ENCODE results near the gene GJB1.

The GJB1 gene

GRCh38 chrX:71198066-71198465 lies 25.0 kb upstream of the GJB1 start:
- Histone ChIP-seq H3K9ac (peak overlapping the region; percentile 31 to 75 (median 64); a peak in 17 of 22 replicates), H3K4me1 (peaks cover 10 to 29% (median 18%) of the 10 kb centered on the region in 10 experiments; a peak in 16 of 20 replicates), H3K27ac (peak overlapping the region; percentile 2 to 79 (median 66); a peak in 20 of 22 replicates), H3K27me3 (peaks cover 14 to 53% (median 30%) of the 10 kb centered on the region in 11 experiments; a peak in 21 of 22 replicates), H3K4me2 (peak overlapping the region; percentile 39 to 89 (median 77)), H3K9me3 (replicated peaks in 1 of 11) (no peaks in the 10 kb centered on the region), H4K20me1 (no peaks in the 10 kb centered on the region), H3K36me3 (no peaks in the 10 kb centered on the region), H3K4me3 (peak overlapping the region in 9 of 10 experiments; percentile 37 to 67 (median 53); a peak in 19 of 20 replicates)
- no peak for TF ChIP-seq Cebpa-rat (IDR thresholded peaks at IDR 0.05)

DNA sequence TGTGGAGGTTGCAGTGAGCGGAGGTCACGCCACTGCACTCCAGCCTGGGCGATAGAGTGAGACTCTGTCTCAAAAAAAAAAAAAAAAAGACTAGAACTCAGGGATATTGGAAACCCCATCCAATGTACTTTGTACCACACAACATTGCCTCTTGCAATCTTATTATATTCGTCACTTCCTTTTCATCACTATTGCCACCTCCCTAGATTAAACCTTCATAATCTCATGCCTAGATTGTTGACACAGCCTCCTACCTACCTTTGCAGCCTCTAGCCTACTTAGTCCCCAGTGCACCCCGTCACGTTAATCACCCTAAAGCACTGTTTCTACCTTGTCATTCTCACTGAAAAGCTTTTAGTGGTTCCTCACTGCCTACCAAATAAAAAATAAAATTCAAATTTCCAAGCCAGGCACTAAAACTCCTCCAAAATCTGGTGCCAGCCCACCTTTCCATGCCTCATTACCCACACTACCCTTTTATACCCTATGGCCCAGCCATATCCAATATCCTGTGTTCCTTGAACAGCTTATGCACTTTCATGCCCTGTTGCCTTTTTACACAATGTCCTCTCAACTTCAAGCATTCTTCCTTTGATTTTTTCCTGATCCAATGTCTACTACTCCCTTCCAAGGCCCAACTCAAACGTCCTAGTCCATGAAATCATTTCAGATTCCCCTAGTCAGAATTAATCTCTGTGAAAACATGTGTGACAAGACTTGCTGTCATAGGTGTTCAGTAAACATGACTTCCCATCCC lies 23.6 kb upstream of the GJB1 start:
- peaks cover 10 to 29% (median 18%) of the 10 kb centered on the region in 10 experiments; a peak in 16 of 20 replicates for H3K4me1 ChIP-seq
- no peak overlapping the region for H3K27ac ChIP-seq
- no peak overlapping the region for H3K4me2 ChIP-seq
- H3K9ac ChIP-seq = no peak overlapping the region
- TF ChIP-seq Cebpa-rat (IDR thresholded peaks at IDR 0.05) = no peak
- H3K4me3 ChIP-seq = no peak overlapping the region
- peaks cover 10 to 48% (median 25%) of the 10 kb centered on the region in 11 experiments; a peak in 19 of 22 replicates for H3K27me3 ChIP-seq
- H3K9me3 ChIP-seq (replicated peaks in 1 of 11) = no peaks in the 10 kb centered on the region
- H4K20me1 ChIP-seq = no peaks in the 10 kb centered on the region
- H3K36me3 ChIP-seq = no peaks in the 10 kb centered on the region

DNA sequence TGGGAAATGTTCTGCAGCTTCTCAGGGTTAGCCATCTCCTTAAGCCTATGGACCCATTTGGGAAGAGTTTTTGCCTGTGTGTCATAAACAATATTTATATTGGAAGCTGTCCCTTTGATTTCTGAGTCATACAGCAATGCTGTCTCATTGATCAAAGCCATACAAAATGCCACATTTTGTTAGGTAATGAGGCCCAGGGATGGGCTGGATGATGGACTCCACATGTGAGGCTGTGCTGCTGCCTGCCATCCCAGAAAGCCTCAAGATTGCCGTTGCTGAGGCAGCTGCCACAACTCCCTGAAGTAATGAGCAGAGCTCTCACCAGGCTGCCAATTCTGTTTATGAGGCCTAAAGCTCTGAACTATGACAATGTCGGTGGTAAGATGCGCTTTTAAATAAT lies 12.2 kb upstream of the GJB1 start:
- peaks cover 29 to 75% (median 56%) of the 10 kb centered on the region in 11 experiments for H3K27me3 ChIP-seq
- no peaks in the 10 kb centered on the region for H4K20me1 ChIP-seq
- no peaks in the 10 kb centered on the region for H3K4me1 ChIP-seq
- no peak overlapping the region for H3K4me3 ChIP-seq
- H3K4me2 ChIP-seq = no peak overlapping the region
- no peaks in the 10 kb centered on the region for H3K9me3 ChIP-seq (replicated peaks in 1 of 11)
- no peaks in the 10 kb centered on the region for H3K36me3 ChIP-seq
- no peak overlapping the region for H3K9ac ChIP-seq
- no peak for TF ChIP-seq Cebpa-rat (IDR thresholded peaks at IDR 0.05)
- H3K27ac ChIP-seq = no peak overlapping the region

DNA sequence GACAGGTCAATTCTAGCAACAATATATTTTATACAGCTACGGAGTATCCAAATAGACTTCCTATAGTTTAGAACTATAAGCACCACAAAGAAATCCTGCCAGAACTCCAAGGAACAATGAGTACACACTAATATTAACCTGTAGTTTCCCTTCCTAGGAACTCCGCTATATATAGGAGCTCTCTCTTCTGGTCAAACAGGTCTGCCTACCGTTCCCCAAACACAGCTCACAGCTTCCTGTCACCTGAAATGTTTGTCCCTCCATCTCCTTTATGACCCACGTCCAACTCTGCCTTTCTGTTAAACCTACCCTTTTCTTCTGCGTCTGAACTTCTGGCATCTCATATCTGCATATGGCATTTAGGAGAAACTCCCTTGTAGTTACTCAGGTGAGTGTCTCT lies 10.5 kb upstream of the GJB1 start:
- H3K4me1 ChIP-seq = no peaks in the 10 kb centered on the region
- H3K9me3 ChIP-seq (replicated peaks in 1 of 11) = no peaks in the 10 kb centered on the region
- H3K4me2 ChIP-seq = no peak overlapping the region
- no peak overlapping the region for H3K4me3 ChIP-seq
- no peaks in the 10 kb centered on the region for H3K36me3 ChIP-seq
- H3K9ac ChIP-seq = no peak overlapping the region
- no peak overlapping the region for H3K27ac ChIP-seq
- no peak for TF ChIP-seq Cebpa-rat (IDR thresholded peaks at IDR 0.05)
- peaks cover 44 to 86% (median 73%) of the 10 kb centered on the region in 11 experiments for H3K27me3 ChIP-seq
- no peaks in the 10 kb centered on the region; a peak in 1 of 22 replicates for H4K20me1 ChIP-seq

- no peak for TF ChIP-seq Cebpa-rat (IDR thresholded peaks at IDR 0.05)
- Histone ChIP-seq H4K20me1 (no peaks in the 10 kb centered on the region; a peak in 1 of 22 replicates), H3K9me3 (replicated peaks in 1 of 11) (no peaks in the 10 kb centered on the region), H3K9ac (no peak overlapping the region), H3K27ac (no peak overlapping the region), H3K4me3 (no peak overlapping the region), H3K4me2 (no peak overlapping the region), H3K27me3 (peaks cover 45 to 77% (median 65%) of the 10 kb centered on the region in 11 experiments), H3K36me3 (no peaks in the 10 kb centered on the region), H3K4me1 (no peaks in the 10 kb centered on the region)
Observed at GRCh38 chrX:71214152-71214551, 8.9 kb upstream of the GJB1 start.

GRCh38 chrX:71214604-71215337 lies 8.3 kb upstream of the GJB1 start:
- TF ChIP-seq Cebpa-rat (IDR thresholded peaks at IDR 0.05) = no peak
- Histone ChIP-seq H4K20me1 (no peaks in the 10 kb centered on the region; a peak in 1 of 22 replicates), H3K4me2 (no peak overlapping the region)

DNA sequence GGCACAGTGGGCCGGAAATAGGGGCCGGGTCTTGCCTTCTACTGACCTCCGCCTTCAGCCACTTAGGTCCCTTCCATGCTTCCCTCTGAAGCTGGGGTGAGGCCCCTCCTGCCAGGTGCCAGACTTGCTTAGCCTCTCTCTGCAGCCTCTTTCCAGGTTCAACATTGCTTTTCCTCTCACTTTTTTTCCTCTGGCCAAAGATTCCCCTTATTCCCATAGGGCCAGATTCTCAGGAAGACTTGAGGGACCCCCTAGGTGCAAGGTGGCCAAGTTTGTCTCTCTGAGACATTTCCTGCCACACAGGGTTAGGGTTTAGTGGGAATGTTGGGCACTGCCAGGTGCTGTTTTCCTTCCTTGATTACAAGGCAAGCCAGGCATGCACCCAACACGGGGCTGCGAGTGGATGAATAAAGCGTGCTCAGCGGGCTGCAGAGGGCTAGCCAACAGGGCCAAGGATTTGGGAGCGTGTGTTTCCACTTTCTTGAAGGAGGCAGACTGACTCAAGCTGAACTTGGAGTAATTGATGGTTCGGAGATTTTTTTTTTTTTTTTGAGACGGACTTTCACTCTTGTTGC lies 7.6 kb upstream of the GJB1 start:
- Histone ChIP-seq H3K36me3 (no peaks in the 10 kb centered on the region), H4K20me1 (no peaks in the 10 kb centered on the region; a peak in 2 of 22 replicates), H3K4me1 (no peaks in the 10 kb centered on the region), H3K27ac (no peak overlapping the region), H3K9me3 (replicated peaks in 1 of 11) (no peaks in the 10 kb centered on the region), H3K4me3 (no peak overlapping the region), H3K9ac (no peak overlapping the region), H3K4me2 (no peak overlapping the region), H3K27me3 (peaks cover 41 to 71% (median 61%) of the 10 kb centered on the region in 11 experiments)
- TF ChIP-seq Cebpa-rat (IDR thresholded peaks at IDR 0.05) = no peak

More at GRCh38 chrX:71214604-71215337, 8.3 kb upstream of the GJB1 start:
- H3K9ac ChIP-seq = no peak overlapping the region
- peaks cover 41 to 71% (median 62%) of the 10 kb centered on the region in 11 experiments for H3K27me3 ChIP-seq
- no peaks in the 10 kb centered on the region for H3K9me3 ChIP-seq (replicated peaks in 1 of 11)
- no peaks in the 10 kb centered on the region for H3K36me3 ChIP-seq
- no peaks in the 10 kb centered on the region for H3K4me1 ChIP-seq
- H3K4me3 ChIP-seq = no peak overlapping the region
- no peak overlapping the region for H3K27ac ChIP-seq

- Histone ChIP-seq H3K4me2 (no peak overlapping the region), H3K9ac (no peak overlapping the region)
- no peak for TF ChIP-seq Cebpa-rat (IDR thresholded peaks at IDR 0.05)
Observed at GRCh38 chrX:71216485-71216884, 6.5 kb upstream of the GJB1 start.

DNA sequence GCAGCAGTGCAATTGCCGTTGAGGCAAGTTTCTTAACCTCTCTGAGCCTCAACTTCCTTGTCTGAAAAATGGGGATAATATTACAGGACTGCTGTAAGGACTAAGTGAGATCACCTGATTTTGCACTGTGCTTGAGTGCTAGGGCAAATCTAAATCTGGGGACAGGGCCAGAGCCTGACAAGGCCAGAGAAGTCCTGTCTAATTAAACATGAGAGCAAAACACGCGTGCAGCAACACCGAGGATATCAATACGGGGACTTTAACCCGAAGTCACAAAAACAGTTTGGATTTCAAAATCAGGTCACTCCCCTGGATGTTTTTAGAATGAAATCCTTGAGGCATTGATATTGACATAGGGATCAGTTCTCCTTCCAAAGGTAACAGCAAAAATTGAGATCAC lies 5.7 kb upstream of the GJB1 start:
- Histone ChIP-seq H3K4me2 (no peak overlapping the region), H3K36me3 (no peaks in the 10 kb centered on the region), H3K4me1 (no peaks in the 10 kb centered on the region), H3K9ac (no peak overlapping the region), H3K27me3 (peaks cover 37 to 65% (median 58%) of the 10 kb centered on the region in 11 experiments), H3K4me3 (no peak overlapping the region), H4K20me1 (no peaks in the 10 kb centered on the region; a peak in 2 of 22 replicates), H3K9me3 (replicated peaks in 1 of 11) (no peaks in the 10 kb centered on the region), H3K27ac (no peak overlapping the region)
- no peak for TF ChIP-seq Cebpa-rat (IDR thresholded peaks at IDR 0.05)

More at GRCh38 chrX:71216485-71216884, 6.5 kb upstream of the GJB1 start:
- Histone ChIP-seq H3K27me3 (peaks cover 37 to 69% (median 58%) of the 10 kb centered on the region in 11 experiments), H3K9me3 (replicated peaks in 1 of 11) (no peaks in the 10 kb centered on the region), H4K20me1 (no peaks in the 10 kb centered on the region; a peak in 2 of 22 replicates), H3K4me1 (no peaks in the 10 kb centered on the region), H3K36me3 (no peaks in the 10 kb centered on the region), H3K4me3 (no peak overlapping the region), H3K27ac (no peak overlapping the region)
